Gastroesophageal sphincter (tissue), 4 donors: ENCODE results near the gene NDUFS8. TPM values are rescaled to one million over a fixed set of nuclear protein-coding genes. Genes with fewer than 3 reads are reported as not detected.

ENCODE experiments used
- ATAC-seq: fragments of 150-250 bp; one replicate; pipeline ENCODE4 v1.9.1; 2016; ENCODE audit warnings: mild to moderate bottlenecking, moderate library complexity
- H3K27ac ChIP-seq, 4 donors: fragments of 200-600 bp; sonication (generic) in 3 of 4; 1 replicate in 3 of 4; 2 replicates in 1 of 4; pipeline ENCODE4 v1.5.1; 2016 to 2019
- H3K27me3 ChIP-seq: fragments of 200-600 bp; sonication (generic); one replicate; pipeline ENCODE4 v1.5.1; 2019
- H3K36me3 ChIP-seq, 2 donors: fragments of 200-600 bp; sonication (generic); one replicate each; pipeline ENCODE4 v1.5.1; 2019; ENCODE audit warnings: control low read depth in 1 of 2
- H3K4me1 ChIP-seq, 3 donors: fragments of 200-600 bp; sonication (generic); 1 replicate in 2 of 3; 2 replicates in 1 of 3; pipeline ENCODE4 v1.5.1; 2016 to 2019; ENCODE audit warnings: control low read depth in 2 of 3
- H3K4me3 ChIP-seq, 2 donors: fragments of 200-600 bp; sonication (generic); one replicate each; pipeline ENCODE4 v1.5.1; 2019; ENCODE audit warnings: mild to moderate bottlenecking in 1 of 2, moderate library complexity in 1 of 2
- H3K9me3 ChIP-seq, 3 donors: fragments of 200-600 bp; sonication (generic); one replicate each; pipeline ENCODE4 v1.5.1; 2017 to 2019; ENCODE audit warnings: control low read depth in 2 of 3
- CTCF ChIP-seq, 4 experiments: fragments of 200-600 bp in 2 of 4; fragments of 450-650 bp in 2 of 4; sonication (generic) in 1 of 4; IDR thresholded peaks; one replicate each; pipeline ENCODE4 v1.5.1; 2017 to 2019; ENCODE audit warnings: antibody characterized with exemption in 4 of 4, mild to moderate bottlenecking in 2 of 4, moderate library complexity in 2 of 4
- EP300 ChIP-seq: sonication (generic); formaldehyde crosslinking; IDR thresholded peaks from one replicate; pipeline ENCODE4 v1.6.1; 2017; ENCODE audit warnings: antibody characterized with exemption, mild to moderate bottlenecking
- POLR2A ChIP-seq, 2 donors: fragments of 450-650 bp; IDR thresholded peaks; one replicate each; pipeline ENCODE4 v1.6.1; 2017; ENCODE audit warnings: antibody characterized with exemption in 2 of 2, mild to moderate bottlenecking in 2 of 2, moderate library complexity in 1 of 2
- POLR2AphosphoS5 ChIP-seq: sonication (generic); formaldehyde crosslinking; IDR thresholded peaks from one replicate; pipeline ENCODE4 v1.6.1; 2017; ENCODE audit warnings: antibody characterized with exemption
- WGBS, 2 donors: methylation state at CpG; one replicate each; pipeline ENCODE4 v1.1.5; 2018; ENCODE audit warnings: low coverage in 1 of 2; 5-methylcytosine and 5-hydroxymethylcytosine counted together
- total RNA-seq, 4 donors: library from RNA; depleted of rRNA; stranded (reverse); fragments of >200 nt; gene quantifications; one replicate each; pipeline ENCODE4 v1.1.0, GENCODE V29; 2016

Gene NDUFS8
- total RNA-seq, 4 donors from 2014 or later = 145 to 203 (median 159) TPM

GRCh38 chr11:68044898-68045351, 14.4 kb downstream of the NDUFS8 start:
- Histone ChIP-seq H3K4me1 (peaks cover 0 to 41% (median 6%) of the 10 kb centered on the region in 3 donors), H3K27me3 (no peaks in the 10 kb centered on the region), H3K27ac (no peak overlapping the region), H3K36me3 (peaks cover 0 to 85% of the 10 kb centered on the region in 2 donors), H3K9me3 (no peaks in the 10 kb centered on the region), H3K4me3 (no peak overlapping the region)
- ATAC-seq = no peak
- TF ChIP-seq POLR2AphosphoS5 (no peak), EP300 (no peak), CTCF (IDR thresholded peaks at IDR 0.05) (no peak), POLR2A (IDR thresholded peaks at IDR 0.05) (no peak)
- no CpG with 5 or more reads among the region's 18 CpGs for WGBS, 2 donors

GRCh38 chr11:68047437-68048290, 17.2 kb downstream of the NDUFS8 start:
- no peaks in the 10 kb centered on the region for H3K9me3 ChIP-seq
- H3K4me1 ChIP-seq = peaks cover 0 to 14% (median 0%) of the 10 kb centered on the region in 3 donors
- H3K27ac ChIP-seq = no peak overlapping the region
- peaks cover 0 to 97% of the 10 kb centered on the region in 2 donors for H3K36me3 ChIP-seq
- H3K4me3 ChIP-seq = no peak overlapping the region
- 77 to 85% methylated on average over 4 to 17 of the region's 37 CpGs for WGBS, 2 donors
- no peaks in the 10 kb centered on the region for H3K27me3 ChIP-seq
- TF ChIP-seq POLR2AphosphoS5 = no peak
- no peak for TF ChIP-seq POLR2A (IDR thresholded peaks at IDR 0.05)
- TF ChIP-seq EP300 = no peak
- TF ChIP-seq CTCF (IDR thresholded peaks at IDR 0.05) = no peak
- ATAC-seq = no peak

GRCh38 chr11:68048681-68049508, 18.4 kb downstream of the NDUFS8 start:
- no peaks in the 10 kb centered on the region for H3K27me3 ChIP-seq
- ATAC-seq = no peak
- H3K9me3 ChIP-seq = no peaks in the 10 kb centered on the region
- WGBS, 2 donors = 60 to 84% methylated on average over 1 to 5 of the region's 35 CpGs
- no peak overlapping the region for H3K27ac ChIP-seq
- H3K36me3 ChIP-seq = peaks cover 0 to 97% of the 10 kb centered on the region in 2 donors
- TF ChIP-seq CTCF (IDR thresholded peaks at IDR 0.05) (no peak), POLR2A (IDR thresholded peaks at IDR 0.05) (no peak), EP300 (no peak), POLR2AphosphoS5 (no peak)
- H3K4me1 ChIP-seq = peaks cover 0 to 1% (median 0%) of the 10 kb centered on the region in 3 donors
- H3K4me3 ChIP-seq = no peak overlapping the region

GRCh38 chr11:68049509-68050370, 19.3 kb downstream of the NDUFS8 start:
- Histone ChIP-seq H3K4me3 (no peak overlapping the region), H3K4me1 (no peaks in the 10 kb centered on the region), H3K27me3 (no peaks in the 10 kb centered on the region), H3K9me3 (no peaks in the 10 kb centered on the region), H3K36me3 (peaks cover 0 to 89% of the 10 kb centered on the region in 2 donors), H3K27ac (no peak overlapping the region)
- no peak for TF ChIP-seq EP300
- TF ChIP-seq POLR2AphosphoS5 = no peak
- 90 to 100% methylated on average over 1 to 4 of the region's 40 CpGs for WGBS, 2 donors
- ATAC-seq = no peak
